ENCODE results near the gene KLRD1. TPM values are rescaled to one million over a fixed set of nuclear protein-coding genes. Genes with fewer than 3 reads are reported as not detected.

The KLRD1 gene
- total RNA-seq, 1 experiment from 2014 or later = not detected

Other genes starting within 250 kb of the KLRD1 start
- gene CLEC1A, start 208.9 kb upstream of the KLRD1 start, total RNA-seq (2014; rRNA removed; shearing (Covaris generic); ENCODE audit: low replicate concordance) = not detected in 2 replicates
- not detected in 2 replicates for gene CLEC7A, start 177.7 kb upstream of the KLRD1 start, total RNA-seq (2014; rRNA removed; shearing (Covaris generic); ENCODE audit: low replicate concordance)
- gene OLR1, start 135.7 kb upstream of the KLRD1 start, total RNA-seq (2014; rRNA removed; shearing (Covaris generic); ENCODE audit: low replicate concordance) = not detected in 2 replicates
- not detected in 2 replicates for gene TMEM52B, start 128.8 kb upstream of the KLRD1 start, total RNA-seq (2014; rRNA removed; shearing (Covaris generic); ENCODE audit: low replicate concordance)
- gene GABARAPL1, start 95.0 kb upstream of the KLRD1 start, total RNA-seq (2014; rRNA removed; shearing (Covaris generic); ENCODE audit: low replicate concordance) = 0.56 and 0.90 TPM in 2 replicates
- gene KLRK1, start 82.2 kb downstream of the KLRD1 start, total RNA-seq (2014; rRNA removed; shearing (Covaris generic); ENCODE audit: low replicate concordance) = not detected in 2 replicates
- not detected in 2 replicates for gene KLRC4, start 101.9 kb downstream of the KLRD1 start, total RNA-seq (2014; rRNA removed; shearing (Covaris generic); ENCODE audit: low replicate concordance)
- not detected in 2 replicates for gene KLRC3, start 112.7 kb downstream of the KLRD1 start, total RNA-seq (2014; rRNA removed; shearing (Covaris generic); ENCODE audit: low replicate concordance)
- gene KLRC2, start 128.1 kb downstream of the KLRD1 start, total RNA-seq (2014; rRNA removed; shearing (Covaris generic); ENCODE audit: low replicate concordance) = not detected in 2 replicates
- gene KLRC1, start 145.5 kb downstream of the KLRD1 start, total RNA-seq (2014; rRNA removed; shearing (Covaris generic); ENCODE audit: low replicate concordance) = not detected in 2 replicates
- 0.78 and 1.0 TPM in 2 replicates for gene EIF2S3B, start 198.0 kb downstream of the KLRD1 start, total RNA-seq (2014; rRNA removed; shearing (Covaris generic); ENCODE audit: low replicate concordance)

Measured in Karpas-422 (cell line).